Common myeloid progenitor, CD34-positive (primary cell): ENCODE measurements around the gene FGF10.

Experiments
- CTCF ChIA-PET: fragments of 350-600 bp; sonication (Branson Sonifier 250); formaldehyde crosslinking; loops from one replicate; lab custom pipeline; 2021; ENCODE audit warnings: antibody characterized with exemption; lab: Charles Lee
- POLR2A ChIA-PET: fragments of 350-600 bp; sonication (Branson Sonifier 250); formaldehyde crosslinking; loops from one replicate; lab custom pipeline; 2021; ENCODE audit warnings: antibody characterized with exemption; lab: Charles Lee
- DNase-seq, 3 donors: peaks; one replicate each; pipeline versions ENCODE4 v3.0.0 to v3.0.0-alpha.2; 2013
- H3K27ac ChIP-seq, 2 experiments: 1 replicate in 1 of 2; 2 replicates in 1 of 2; pipeline ENCODE4 v1.7.0; 2013; ENCODE audit warnings: inconsistent platforms in 2 of 2, low read length in 2 of 2, mild to moderate bottlenecking in 2 of 2, low read depth in 1 of 2, moderate library complexity in 1 of 2; ENCODE audit not compliant: severe bottlenecking in 2 of 2, insufficient read depth in 1 of 2, poor library complexity in 1 of 2
- H3K27me3 ChIP-seq, 5 experiments: replicated peaks in 2 of 5; 1 replicate in 3 of 5; 2 replicates in 2 of 5; pipeline versions ENCODE4 v1.6.1 to v1.7.0; 2013; ENCODE audit warnings: low read length in 4 of 5, mild to moderate bottlenecking in 2 of 5, moderate library complexity in 2 of 5, inconsistent platforms in 1 of 5; ENCODE audit not compliant: insufficient read depth in 5 of 5, control insufficient read depth in 4 of 5
- H3K36me3 ChIP-seq, 4 experiments: 1 replicate in 2 of 4; 2 replicates in 2 of 4; pipeline versions ENCODE4 v1.6.1 to v1.7.0; 2013; ENCODE audit warnings: low read length in 3 of 4, control low read depth in 1 of 4, mild to moderate bottlenecking in 1 of 4; ENCODE audit not compliant: control insufficient read depth in 4 of 4, insufficient read depth in 4 of 4
- H3K4me1 ChIP-seq, 4 experiments: 1 replicate in 3 of 4; 2 replicates in 1 of 4; pipeline versions ENCODE4 v1.6.1 to v1.7.1; 2013; ENCODE audit warnings: low read length in 3 of 4, mild to moderate bottlenecking in 3 of 4, control low read depth in 1 of 4, inconsistent platforms in 1 of 4, moderate library complexity in 1 of 4; ENCODE audit not compliant: control insufficient read depth in 4 of 4, insufficient read depth in 4 of 4; ENCODE audit errors: control extremely low read depth in 1 of 4
- H3K4me3 ChIP-seq, 7 experiments: 1 replicate in 4 of 7; 2 replicates in 3 of 7; pipeline versions ENCODE4 v1.5.1 to v1.7.0; 2013; ENCODE audit warnings: mild to moderate bottlenecking in 7 of 7, low read length in 6 of 7, moderate library complexity in 6 of 7, inconsistent platforms in 2 of 7, low read depth in 2 of 7, control low read depth in 1 of 7; ENCODE audit not compliant: insufficient read depth in 4 of 7, control insufficient read depth in 1 of 7; ENCODE audit errors: extremely low read depth in 1 of 7
- H3K9me3 ChIP-seq, 5 experiments: 1 replicate in 4 of 5; 2 replicates in 1 of 5; pipeline versions ENCODE4 v1.6.1 to v1.7.1; 2013; ENCODE audit warnings: low read length in 4 of 5, mild to moderate bottlenecking in 2 of 5, inconsistent platforms in 1 of 5, low read depth in 1 of 5, moderate library complexity in 1 of 5; ENCODE audit not compliant: control insufficient read depth in 4 of 5, insufficient read depth in 2 of 5; ENCODE audit errors: control extremely low read depth in 1 of 5
- WGBS: methylation state at CpG from one replicate; pipeline ENCODE4 v1.1.5; 2013; ENCODE audit not compliant: insufficient coverage; 5-methylcytosine and 5-hydroxymethylcytosine counted together

FGF10 gene

GRCh38 chr5:44382894-44383293 lies 6.3 kb downstream of the FGF10 start:
- Histone ChIP-seq H3K4me1 (no peaks in the 10 kb centered on the region), H3K36me3 (no peaks in the 10 kb centered on the region), H3K9me3 (no peaks in the 10 kb centered on the region), H3K27me3 (peaks cover 0 to 25% (median 14%) of the 10 kb centered on the region in 5 experiments), H3K27ac (no peak overlapping the region), H3K4me3 (no peak overlapping the region)
- CTCF ChIA-PET: no interaction called here
- POLR2A ChIA-PET: no interaction called here
- no peak for DNase-seq

- H3K27me3 ChIP-seq: peaks cover 0 to 2% (median 0%) of the 10 kb centered on the region in 5 experiments
- H3K9me3 ChIP-seq: no peaks in the 10 kb centered on the region
- ChIA-PET CTCF (no interaction called here), POLR2A (no interaction called here)
- no peak for DNase-seq
- no peak overlapping the region for H3K27ac ChIP-seq
- no peaks in the 10 kb centered on the region for H3K4me1 ChIP-seq
- no peak overlapping the region for H3K4me3 ChIP-seq
- 64% methylated on average over 1 of the region's 2 CpGs for WGBS
- no peaks in the 10 kb centered on the region for H3K36me3 ChIP-seq
Measured at GRCh38 chr5:44377057-44377456, 12.2 kb downstream of the FGF10 start.

GRCh38 chr5:44372028-44372427 lies 17.2 kb downstream of the FGF10 start:
- Histone ChIP-seq H3K36me3 (no peaks in the 10 kb centered on the region), H3K9me3 (no peaks in the 10 kb centered on the region), H3K4me3 (no peak overlapping the region), H3K27ac (no peak overlapping the region), H3K27me3 (peaks cover 0 to 2% (median 0%) of the 10 kb centered on the region in 5 experiments), H3K4me1 (no peaks in the 10 kb centered on the region)
- 91% methylated on average over 3 of the region's 4 CpGs for WGBS
- POLR2A ChIA-PET: no interaction called here
- DNase-seq: no peak
- CTCF ChIA-PET: no interaction called here

GRCh38 chr5:44367203-44367602 lies 22.0 kb downstream of the FGF10 start:
- no peaks in the 10 kb centered on the region for H3K9me3 ChIP-seq
- no peaks in the 10 kb centered on the region for H3K4me1 ChIP-seq
- WGBS: no CpG with 5 or more reads among the region's 1 CpG
- ChIA-PET CTCF (no interaction called here), POLR2A (no interaction called here)
- H3K36me3 ChIP-seq: no peaks in the 10 kb centered on the region
- H3K27ac ChIP-seq: no peak overlapping the region
- H3K4me3 ChIP-seq: no peak overlapping the region
- H3K27me3 ChIP-seq: no peaks in the 10 kb centered on the region
- DNase-seq: no peak

- ChIA-PET POLR2A (no interaction called here), CTCF (no interaction called here)
- Histone ChIP-seq H3K4me1 (no peaks in the 10 kb centered on the region), H3K27me3 (no peaks in the 10 kb centered on the region), H3K36me3 (no peaks in the 10 kb centered on the region), H3K27ac (no peak overlapping the region), H3K4me3 (no peak overlapping the region), H3K9me3 (no peaks in the 10 kb centered on the region)
- WGBS: 0% methylated on average over 1 of the region's 2 CpGs
- no peak for DNase-seq
Measured at GRCh38 chr5:44365345-44365744, 23.9 kb downstream of the FGF10 start.

- no peaks in the 10 kb centered on the region for H3K36me3 ChIP-seq
- ChIA-PET POLR2A (no interaction called here), CTCF (no interaction called here)
- DNase-seq: no peak
- H3K27me3 ChIP-seq: no peaks in the 10 kb centered on the region
- no peaks in the 10 kb centered on the region for H3K9me3 ChIP-seq
- WGBS: no CpG with 5 or more reads among the region's 2 CpGs
- no peaks in the 10 kb centered on the region for H3K4me1 ChIP-seq
- H3K27ac ChIP-seq: no peak overlapping the region
- no peak overlapping the region for H3K4me3 ChIP-seq
Measured at GRCh38 chr5:44364097-44364496, 25.1 kb downstream of the FGF10 start.

GRCh38 chr5:44361342-44362001 lies 27.7 kb downstream of the FGF10 start:
- Histone ChIP-seq H3K9me3 (no peaks in the 10 kb centered on the region), H3K4me1 (no peaks in the 10 kb centered on the region), H3K27me3 (no peaks in the 10 kb centered on the region), H3K4me3 (no peak overlapping the region), H3K36me3 (no peaks in the 10 kb centered on the region), H3K27ac (no peak overlapping the region)
- 93% methylated on average over 1 of the region's 1 CpG for WGBS
- POLR2A ChIA-PET: no interaction called here
- DNase-seq: no peak
- CTCF ChIA-PET: no interaction called here
